ENCODE data around the gene PPP1CA.

GRCh38 chr11:67373648-67374570, 27.7 kb downstream of the PPP1CA start:
- TF ChIP-seq CTCF (IDR thresholded peaks at IDR 0.05) (peak in 4 of 6 experiments; percentile 50 to 63 (median 56)), POLR2A (IDR thresholded peaks at IDR 0.05) (peak in 1 of 2 donors; percentile 36)

Data from thyroid gland (tissue), 4 donors.